Retinal pigment epithelial cell (primary cell): ENCODE results near the gene SRL.
"Not testable (repeated sequence)": the region's sequence is repeated elsewhere in the genome, so short reads cannot be mapped to it uniquely, and the experiment has no call there.

ENCODE experiments used
- DNase-seq: peaks from one replicate; pipeline ENCODE4 v3.0.0-alpha.2; 2010; ENCODE audit warnings: low read depth
- H3K4me3 ChIP-seq: 2 replicates; pipeline ENCODE4 v1.5.1; 2011; ENCODE audit warnings: mild to moderate bottlenecking, low read length, control low read depth, moderate library complexity
- TF ChIP-seq, protein P1 (sequence below): conservative IDR thresholded peaks from 2 replicates; pipeline ENCODE4 v1.5.1; 2011; ENCODE audit warnings: low read depth, low read length, control low read depth, inconsistent platforms

Gene SRL

DNA sequence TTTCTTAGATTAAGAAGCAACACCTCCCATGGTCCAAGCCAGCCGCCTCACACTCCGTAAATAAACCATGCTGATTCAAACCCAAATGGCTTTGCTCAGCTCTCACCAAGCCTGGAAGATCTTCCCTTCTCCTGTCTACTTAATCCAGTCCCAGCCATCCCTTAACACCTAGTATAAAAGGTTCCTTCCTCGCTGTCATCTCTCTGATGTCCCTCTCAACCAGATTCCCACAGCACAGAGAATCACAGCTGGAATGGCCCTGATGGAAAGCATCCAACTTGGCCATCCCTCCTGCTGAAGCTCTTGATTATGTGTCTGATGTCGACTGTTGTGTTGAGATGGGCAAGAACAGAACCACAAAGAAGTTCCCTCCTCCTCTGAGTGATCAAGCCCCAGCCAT is 75.1 kb downstream of the SRL start:
- no peak for DNase-seq
- TF ChIP-seq, protein P1, sequence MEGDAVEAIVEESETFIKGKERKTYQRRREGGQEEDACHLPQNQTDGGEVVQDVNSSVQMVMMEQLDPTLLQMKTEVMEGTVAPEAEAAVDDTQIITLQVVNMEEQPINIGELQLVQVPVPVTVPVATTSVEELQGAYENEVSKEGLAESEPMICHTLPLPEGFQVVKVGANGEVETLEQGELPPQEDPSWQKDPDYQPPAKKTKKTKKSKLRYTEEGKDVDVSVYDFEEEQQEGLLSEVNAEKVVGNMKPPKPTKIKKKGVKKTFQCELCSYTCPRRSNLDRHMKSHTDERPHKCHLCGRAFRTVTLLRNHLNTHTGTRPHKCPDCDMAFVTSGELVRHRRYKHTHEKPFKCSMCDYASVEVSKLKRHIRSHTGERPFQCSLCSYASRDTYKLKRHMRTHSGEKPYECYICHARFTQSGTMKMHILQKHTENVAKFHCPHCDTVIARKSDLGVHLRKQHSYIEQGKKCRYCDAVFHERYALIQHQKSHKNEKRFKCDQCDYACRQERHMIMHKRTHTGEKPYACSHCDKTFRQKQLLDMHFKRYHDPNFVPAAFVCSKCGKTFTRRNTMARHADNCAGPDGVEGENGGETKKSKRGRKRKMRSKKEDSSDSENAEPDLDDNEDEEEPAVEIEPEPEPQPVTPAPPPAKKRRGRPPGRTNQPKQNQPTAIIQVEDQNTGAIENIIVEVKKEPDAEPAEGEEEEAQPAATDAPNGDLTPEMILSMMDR, result no peak
- no peak overlapping the region for H3K4me3 ChIP-seq

DNA sequence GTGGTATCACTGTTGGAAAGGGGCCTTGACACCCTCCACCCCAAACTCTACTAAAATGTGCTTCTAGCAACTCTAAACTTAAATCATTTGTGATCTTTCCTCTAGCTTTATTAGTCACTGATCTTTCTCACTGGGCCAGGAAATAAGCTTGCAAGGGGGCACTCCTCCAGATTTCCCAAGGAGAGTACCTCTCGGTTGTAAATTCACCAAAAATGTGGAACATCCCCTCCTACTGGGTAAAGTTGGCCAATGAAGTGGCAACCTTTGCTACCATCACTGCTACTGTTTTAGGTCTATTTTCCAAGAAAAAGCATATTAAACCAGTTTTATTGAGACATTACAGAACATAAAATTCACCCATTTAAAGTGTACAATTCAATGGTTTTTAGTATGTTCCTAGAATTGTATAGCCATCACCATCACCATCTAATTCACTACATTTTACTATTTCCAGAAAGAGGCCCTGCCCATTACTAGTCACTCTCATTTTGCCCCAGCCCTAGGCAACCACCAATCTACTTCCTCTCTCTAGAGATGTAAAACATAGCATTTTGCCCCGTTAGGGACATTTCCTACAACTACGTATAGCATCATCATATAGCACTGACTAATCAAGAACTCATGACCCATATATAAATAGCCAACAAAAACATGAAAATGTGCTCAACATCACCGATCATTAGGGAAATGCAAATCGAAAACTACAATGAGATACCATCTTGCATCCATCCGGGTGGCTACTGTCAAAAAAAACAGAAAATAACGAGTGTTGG is 81.0 kb downstream of the SRL start:
- DNase-seq, result no peak
- TF ChIP-seq, protein P1, result no peak
- H3K4me3 ChIP-seq, result no peak overlapping the region

DNA sequence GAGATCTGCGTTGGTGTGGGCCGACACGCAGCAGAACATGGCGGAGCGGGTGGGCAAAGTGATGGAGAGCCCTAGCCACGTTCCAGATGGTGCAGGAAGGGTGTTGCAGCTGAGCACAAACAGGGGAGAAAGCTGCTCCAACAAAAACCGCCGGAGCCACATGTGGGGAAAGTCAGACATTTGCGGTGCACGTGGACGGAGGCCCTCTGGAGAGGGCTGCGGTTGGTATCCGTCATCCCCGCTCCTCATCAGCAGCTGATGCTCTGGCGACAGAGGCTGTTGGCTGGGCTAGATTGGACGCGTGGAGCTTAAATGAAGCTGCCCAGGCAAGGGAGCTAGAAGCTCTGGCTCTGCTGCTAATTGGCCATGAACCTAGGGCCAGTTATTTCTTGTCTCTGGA is 82.2 kb downstream of the SRL start:
- H3K4me3 ChIP-seq, result no peak overlapping the region
- no peak for DNase-seq
- TF ChIP-seq, protein P1, result no peak

DNA sequence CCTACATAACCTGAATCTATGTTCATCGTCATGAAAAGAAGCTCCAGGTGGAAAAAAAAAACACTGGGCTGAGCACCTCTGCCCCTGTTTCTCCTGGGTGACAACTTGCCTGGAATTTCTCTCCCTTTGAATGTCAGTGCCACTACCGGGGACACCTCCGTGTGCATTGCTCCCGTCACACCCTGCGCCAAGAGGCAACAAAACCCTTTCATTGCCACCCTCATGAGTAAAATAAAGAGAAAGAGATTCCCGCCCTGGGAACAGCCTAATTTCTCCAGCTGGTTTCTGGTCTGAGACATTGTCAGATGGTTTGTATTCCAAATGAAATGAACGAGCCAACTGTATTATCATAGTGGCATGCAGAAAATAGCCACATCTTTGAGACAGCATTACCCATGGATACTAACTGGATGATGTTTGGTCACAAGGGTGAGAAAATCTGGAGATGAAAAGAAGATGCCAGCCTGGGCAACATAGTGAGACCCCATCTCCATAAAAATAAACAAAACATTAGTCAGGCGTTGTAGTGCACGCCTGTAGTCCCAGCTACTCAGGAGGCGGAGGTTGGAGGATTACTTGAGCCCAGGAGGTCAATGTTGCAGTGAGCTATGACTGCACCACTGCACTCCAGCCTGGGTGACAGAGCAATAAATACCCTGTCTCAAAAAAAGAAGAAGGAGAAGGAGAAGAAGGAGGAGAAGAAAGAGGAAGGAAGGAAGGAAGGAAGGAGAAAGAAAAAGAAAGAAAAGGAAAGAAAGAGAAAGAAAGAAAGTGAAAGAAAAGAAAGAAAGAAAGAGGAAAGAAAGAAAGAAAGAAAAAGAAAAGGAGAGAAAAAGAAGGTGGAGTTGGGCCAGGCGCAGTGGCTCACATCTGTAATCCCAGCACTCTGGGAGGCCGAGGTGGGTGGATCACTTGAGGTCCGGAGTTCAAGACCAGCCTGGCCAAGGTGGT is 83.5 kb downstream of the SRL start:
- H3K4me3 ChIP-seq, result no peak overlapping the region
- TF ChIP-seq, protein P1, result no peak
- DNase-seq, result no peak

DNA sequence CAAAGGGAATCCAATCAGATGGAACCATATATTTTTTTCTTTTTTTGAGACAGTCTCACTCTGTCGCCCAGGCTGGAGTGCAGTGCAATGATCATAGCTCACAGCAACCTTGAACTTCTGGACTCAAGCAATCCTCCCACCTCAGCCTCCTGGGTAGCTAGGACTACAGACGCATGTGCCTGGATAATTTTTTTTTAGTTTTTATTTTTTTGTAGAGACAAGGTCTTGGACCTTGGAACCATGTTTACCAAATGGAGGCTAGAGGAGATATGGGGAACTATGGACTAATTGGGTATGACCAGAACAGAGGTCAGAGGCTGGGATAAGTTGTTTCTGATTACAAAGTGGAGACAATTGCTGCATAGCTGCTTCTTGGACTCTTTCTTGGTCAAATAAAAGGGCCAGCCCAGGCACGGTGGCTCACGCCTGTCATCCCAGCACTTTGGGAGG is 84.5 kb downstream of the SRL start:
- TF ChIP-seq, protein P1, result no peak
- H3K4me3 ChIP-seq, result no peak overlapping the region
- DNase-seq, result no peak

DNA sequence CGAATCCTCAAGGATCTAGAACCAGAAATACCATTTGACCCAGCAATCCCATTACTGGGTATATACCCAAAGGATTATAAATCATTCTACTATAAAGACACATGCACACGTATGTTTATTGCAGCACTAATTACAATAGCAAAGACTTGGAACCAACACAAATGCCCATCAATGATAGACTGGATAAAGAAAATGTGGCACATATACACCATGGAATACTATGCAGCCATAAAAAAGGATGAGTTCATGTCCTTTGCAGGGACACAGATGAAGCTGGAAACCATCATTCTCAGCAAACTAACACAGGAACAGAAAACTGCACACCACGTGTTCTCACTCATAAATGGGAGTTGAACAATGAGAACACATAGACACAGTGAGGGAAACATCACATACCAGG is 85.4 kb downstream of the SRL start:
- H3K4me3 ChIP-seq, DNase-seq: not testable (repeated sequence)

DNA sequence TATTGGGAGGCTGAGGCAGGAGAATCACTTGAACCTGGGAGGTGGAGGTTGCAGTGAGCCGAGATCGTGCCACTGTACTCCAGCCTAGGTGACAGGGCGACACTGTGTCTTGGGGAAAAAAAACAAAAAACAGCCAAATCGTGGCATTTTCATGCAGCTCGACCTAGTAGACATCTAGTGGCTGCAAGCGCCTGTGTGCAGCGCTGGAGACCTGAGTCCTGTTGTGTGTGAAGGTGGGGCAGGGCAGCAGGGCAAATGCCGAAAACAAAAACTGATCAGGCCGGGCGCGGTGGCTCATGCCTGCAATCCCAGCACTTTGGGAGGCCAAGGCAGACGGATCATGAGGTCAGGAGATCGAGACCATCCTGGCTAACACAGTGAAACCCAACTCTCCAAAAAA is 88.5 kb downstream of the SRL start:
- not testable (repeated sequence) for H3K4me3 ChIP-seq, DNase-seq

DNA sequence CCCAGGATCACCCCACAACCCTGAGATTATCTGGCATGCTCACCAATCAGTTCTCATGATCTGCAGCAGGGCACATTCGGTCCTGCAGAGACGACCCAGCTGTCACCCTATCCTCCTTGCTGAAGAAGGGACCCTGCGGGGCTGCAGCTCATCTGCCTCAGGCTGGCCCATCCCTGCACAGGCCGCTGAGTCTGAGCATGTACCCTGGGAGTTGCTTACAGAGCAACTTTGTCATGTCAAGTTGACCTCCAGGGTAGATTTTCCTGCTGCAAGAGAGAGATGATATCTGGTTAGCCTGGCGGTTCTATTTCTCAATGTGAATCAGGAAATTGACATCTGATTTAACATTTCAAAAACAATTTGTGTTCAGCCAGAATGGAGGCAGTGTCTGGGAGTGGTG is 89.6 kb downstream of the SRL start:
- no peak for DNase-seq

More for the DNA sequence above, 89.6 kb downstream of the SRL start:
- TF ChIP-seq, protein P1, result no peak
- H3K4me3 ChIP-seq, result no peak overlapping the region
